K562 treated with DMSO at 1 percent for 4 hours (cell line): Measurements from ENCODE around the gene CSRNP2. TPM values are rescaled to one million over a fixed set of nuclear protein-coding genes. Genes with fewer than 3 reads are reported as not detected.

Source experiments
- total RNA-seq: library from RNA; unstranded; fragments of 300-600 nt; gene quantifications from 2 replicates; pipeline ENCODE4 v1.2.3, GENCODE V29; 2022; ENCODE audit not compliant: insufficient read depth

CSRNP2 gene
- 22.2 and 26.0 TPM in 2 replicates for total RNA-seq

GRCh38 chr12:51083126-51083833, at the start of gene CSRNP2:
TSS of gene CSRNP2 (minus strand) at chr12:51083596. CDS start at chr12:51076561, 7,035 bp downstream.

GRCh38 chr12:51047655-51048540, 35.5 kb downstream of the CSRNP2 start, which contains the start of gene LETMD1:
TSS of gene LETMD1 (plus strand) at chr12:51048327. CDS start at chr12:51048357, 30 bp downstream.

DNA sequence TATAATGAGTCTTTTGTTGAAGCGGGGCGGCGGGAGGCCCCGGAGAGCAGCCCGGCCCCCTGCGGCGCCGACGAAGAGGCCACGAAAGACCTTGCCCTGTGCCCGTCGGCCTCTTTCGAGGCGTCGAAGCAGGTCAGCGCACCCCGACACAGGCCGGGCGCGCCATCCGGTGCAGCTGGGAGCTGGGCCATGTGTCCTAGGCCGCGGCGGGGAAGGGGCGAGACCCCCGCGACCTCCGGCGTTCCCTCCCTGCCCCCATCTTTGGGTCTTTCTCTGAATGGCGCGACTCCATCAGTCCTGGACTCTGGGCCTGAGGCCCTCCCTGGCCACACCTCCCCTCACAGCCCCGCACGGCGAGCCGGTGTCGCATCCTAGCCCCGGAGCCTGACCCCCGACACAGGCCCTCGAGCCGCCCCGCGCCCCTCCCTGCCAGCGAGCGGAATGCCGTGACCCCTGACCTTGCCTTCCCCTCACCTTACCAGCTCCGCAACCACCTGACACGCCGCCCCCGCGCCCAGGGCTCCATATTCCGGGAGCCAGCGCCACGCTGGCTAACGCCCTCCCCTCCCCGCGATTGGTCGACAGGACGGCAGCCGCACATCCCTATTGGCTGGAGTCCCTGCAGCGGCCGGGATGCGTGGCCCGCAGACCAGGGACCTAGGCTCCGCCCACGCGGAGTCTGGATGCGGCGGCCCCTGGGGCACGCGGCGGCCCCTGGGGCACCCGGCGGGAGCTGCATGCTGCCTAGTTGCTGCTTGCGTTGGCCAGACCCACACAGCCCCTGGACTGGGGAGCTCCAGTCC, 57.4 kb downstream of the CSRNP2 start, which contains the start of gene SLC11A2:
Gene SLC11A2 (minus strand): TSS at position 549 of the 803 bp plus-strand sequence. CDS start 15,656 bp downstream, outside the sequence.

Other genes starting within 250 kb of the CSRNP2 start
- gene TMPRSS12, start 240.7 kb downstream of the CSRNP2 start, total RNA-seq, result not detected in 2 replicates
- not detected in 2 replicates for gene HIGD1C, start 131.1 kb downstream of the CSRNP2 start, total RNA-seq
- 12.3 and 16.7 TPM in 2 replicates for gene SLC11A2, start 57.2 kb downstream of the CSRNP2 start, total RNA-seq
- gene LETMD1, start 35.3 kb downstream of the CSRNP2 start, total RNA-seq, result 126 and 127 TPM in 2 replicates
- 14.8 and 15.7 TPM in 2 replicates for gene TFCP2, start 89.5 kb upstream of the CSRNP2 start, total RNA-seq
- gene POU6F1, start 134.5 kb upstream of the CSRNP2 start, total RNA-seq, result 2.5 and 24.9 TPM in 2 replicates
- gene DAZAP2, start 155.2 kb upstream of the CSRNP2 start, total RNA-seq, result 310 and 324 TPM in 2 replicates
- gene SMAGP, start 186.8 kb upstream of the CSRNP2 start, total RNA-seq, result 17.6 and 18.2 TPM in 2 replicates
- gene BIN2, start 240.6 kb upstream of the CSRNP2 start, total RNA-seq, result not detected in 2 replicates